HG02642 (cell line): Measurements from ENCODE around the gene CNTN1.

Experiments used
- ATAC-seq: cut with Tn5 transposase; IDR thresholded peaks from one replicate; pipeline ENCODE4 v1.9.1; 2021; ENCODE audit warnings: mild to moderate bottlenecking; ENCODE audit not compliant: unreplicated experiment, poor library complexity

The CNTN1 gene

DNA sequence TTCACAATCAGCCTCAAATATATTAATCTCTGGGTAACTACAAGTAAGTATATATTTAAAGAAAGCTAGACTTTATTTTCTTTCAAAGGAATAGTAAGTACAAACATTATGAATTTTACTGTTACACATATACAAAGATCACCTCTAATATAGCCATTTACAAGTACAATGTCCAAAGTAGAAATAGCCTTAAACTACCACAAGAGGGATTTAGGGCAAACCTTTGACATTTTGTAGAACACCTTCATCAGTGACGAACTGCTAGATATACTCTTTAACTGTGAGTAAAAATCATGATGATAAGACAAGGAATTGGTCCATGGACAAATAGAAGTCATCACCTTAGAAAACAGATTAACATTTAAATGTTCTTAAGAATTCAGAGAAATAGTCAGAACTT is 69.8 kb downstream of the CNTN1 start:
- no peak for ATAC-seq

- ATAC-seq, result no peak
Measured at GRCh38 chr12:40768125-40768864, 76.1 kb downstream of the CNTN1 start.

DNA sequence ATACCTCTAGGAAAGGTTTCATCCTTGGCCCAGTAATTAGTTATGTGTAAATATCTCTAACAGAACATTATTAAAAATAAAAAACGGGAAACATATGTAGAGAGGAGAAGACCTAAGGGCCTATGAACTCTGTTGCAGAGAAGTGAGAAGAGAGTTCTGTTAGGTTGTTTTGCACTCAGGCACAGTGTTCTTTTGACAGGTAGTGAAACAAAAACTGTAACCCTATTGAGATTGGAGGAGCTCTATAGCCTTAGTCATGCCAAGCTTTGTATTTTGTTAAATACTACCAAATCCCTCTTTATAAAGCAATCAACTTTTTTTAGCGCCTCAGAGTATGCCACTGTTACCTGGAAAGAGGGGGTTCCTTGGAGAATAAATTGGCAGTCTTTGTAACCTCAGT is 77.6 kb downstream of the CNTN1 start:
- no peak for ATAC-seq

GRCh38 chr12:40770781-40771180 is 78.5 kb downstream of the CNTN1 start:
- ATAC-seq, result no peak

GRCh38 chr12:40775661-40776060 is 83.4 kb downstream of the CNTN1 start:
- no peak for ATAC-seq

GRCh38 chr12:40784102-40784501 is 91.9 kb downstream of the CNTN1 start:
- no peak for ATAC-seq

GRCh38 chr12:40788276-40788675 is 96.0 kb downstream of the CNTN1 start:
- ATAC-seq, result no peak

GRCh38 chr12:40792792-40793386 is 100.7 kb downstream of the CNTN1 start:
- no peak for ATAC-seq

DNA sequence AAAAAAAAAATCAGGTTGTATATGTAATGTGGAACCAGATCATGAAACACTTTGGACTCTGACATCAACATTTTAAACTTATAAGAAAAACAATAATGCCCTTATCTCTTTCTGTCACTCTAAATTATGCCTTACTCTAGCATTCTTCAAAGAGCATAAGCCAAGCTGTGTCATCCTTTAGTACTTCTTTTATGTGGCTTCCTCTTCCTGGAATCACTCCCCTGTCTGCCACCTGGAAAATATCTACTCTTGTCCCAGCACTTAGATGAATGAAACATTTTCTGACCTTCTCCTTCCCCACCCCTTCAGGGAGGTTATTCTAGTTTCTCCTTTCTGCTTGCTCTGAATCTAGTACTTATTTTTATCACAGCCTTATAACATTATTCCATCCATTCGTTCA is 101.2 kb downstream of the CNTN1 start:
- no peak for ATAC-seq

- no peak for ATAC-seq
Measured at GRCh38 chr12:40794087-40794486, 101.8 kb downstream of the CNTN1 start.

DNA sequence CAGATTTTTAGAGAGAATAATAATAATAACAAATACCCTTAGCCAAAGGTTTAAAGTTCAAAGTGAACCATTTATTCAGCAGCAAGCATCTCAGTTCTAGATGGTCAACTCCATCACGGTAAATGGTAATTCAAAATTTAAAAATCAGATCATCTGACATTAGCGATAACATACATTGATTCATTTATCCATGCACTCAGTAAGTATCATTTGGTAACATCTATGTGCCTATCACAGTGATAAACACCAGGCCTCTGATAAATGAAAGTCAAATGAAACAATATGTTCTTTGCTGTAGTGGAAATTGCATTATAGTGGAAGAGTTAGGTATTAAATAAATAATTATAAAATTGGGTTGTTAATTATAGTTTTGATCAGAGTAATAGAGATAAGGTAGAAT is 108.8 kb downstream of the CNTN1 start:
- no peak for ATAC-seq

DNA sequence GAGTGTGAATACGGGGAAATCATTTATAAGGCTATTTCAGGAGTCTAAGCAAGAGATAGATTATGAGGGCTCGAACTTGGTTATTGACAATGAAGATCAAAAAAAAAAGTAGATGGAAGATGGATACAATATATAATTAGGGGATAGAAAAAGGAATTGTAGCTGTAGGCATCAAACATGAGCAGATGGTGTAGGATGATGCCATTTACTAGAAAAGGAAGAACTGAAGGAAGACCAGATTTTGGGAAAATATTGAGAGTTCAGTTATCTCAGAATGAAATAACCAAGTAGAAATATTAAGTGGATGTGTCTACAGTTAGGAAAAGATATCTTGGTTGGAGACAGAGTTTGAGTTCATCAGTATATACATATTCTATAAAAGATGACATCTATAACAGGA is 109.6 kb downstream of the CNTN1 start:
- ATAC-seq, result no peak

DNA sequence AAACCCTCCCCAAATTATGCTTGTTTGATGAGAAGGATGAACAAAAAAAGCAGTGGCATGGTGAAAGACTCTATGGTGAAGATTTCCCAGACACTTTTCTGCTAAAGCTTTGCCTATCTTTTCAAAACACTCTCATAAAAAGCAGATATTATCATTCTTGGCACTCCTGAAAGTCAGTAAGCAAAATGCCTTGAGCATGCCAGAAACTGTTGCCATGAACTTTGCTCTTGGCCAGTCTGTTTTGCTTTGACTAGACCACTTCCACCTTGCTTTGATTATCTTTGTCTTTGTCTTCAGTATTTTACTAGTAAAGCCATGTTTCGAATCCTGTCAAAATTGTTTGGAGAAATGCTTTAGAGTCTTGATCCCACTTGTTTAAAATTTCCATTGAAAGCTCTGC is 110.4 kb downstream of the CNTN1 start:
- no peak for ATAC-seq

DNA sequence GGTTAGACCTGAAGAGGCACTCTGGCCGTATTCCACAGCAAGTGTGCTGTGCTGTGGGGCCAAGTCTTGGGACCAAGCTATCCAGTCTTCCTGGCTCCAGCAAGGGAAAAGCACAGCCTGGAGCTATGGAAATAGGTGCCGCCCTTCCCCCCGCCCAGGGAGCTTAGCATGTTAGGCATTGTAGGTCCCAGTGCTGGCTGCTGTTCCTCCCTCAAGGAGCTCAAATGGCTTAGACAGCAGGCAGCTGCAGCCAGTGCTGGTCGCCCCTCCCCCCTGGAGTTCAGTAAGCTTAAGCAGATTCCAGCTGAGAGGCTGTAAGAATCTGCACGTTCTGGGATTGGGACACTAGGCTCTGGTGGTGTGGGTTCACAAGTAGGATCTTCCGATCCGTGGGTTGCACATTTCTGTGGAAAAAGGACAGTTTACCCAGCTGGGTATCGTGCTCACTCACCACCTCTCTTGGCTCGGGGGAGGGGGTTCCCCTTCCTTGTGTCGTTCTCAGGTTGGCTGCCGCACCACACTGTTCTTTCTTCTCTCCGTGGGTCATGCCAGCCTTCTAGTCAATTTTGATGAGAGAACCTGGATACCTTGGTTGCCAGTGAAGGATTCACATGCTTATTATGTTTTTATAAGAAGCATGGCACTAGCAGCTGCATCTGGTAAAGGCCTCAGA is 127.3 kb downstream of the CNTN1 start:
- ATAC-seq, result no peak

DNA sequence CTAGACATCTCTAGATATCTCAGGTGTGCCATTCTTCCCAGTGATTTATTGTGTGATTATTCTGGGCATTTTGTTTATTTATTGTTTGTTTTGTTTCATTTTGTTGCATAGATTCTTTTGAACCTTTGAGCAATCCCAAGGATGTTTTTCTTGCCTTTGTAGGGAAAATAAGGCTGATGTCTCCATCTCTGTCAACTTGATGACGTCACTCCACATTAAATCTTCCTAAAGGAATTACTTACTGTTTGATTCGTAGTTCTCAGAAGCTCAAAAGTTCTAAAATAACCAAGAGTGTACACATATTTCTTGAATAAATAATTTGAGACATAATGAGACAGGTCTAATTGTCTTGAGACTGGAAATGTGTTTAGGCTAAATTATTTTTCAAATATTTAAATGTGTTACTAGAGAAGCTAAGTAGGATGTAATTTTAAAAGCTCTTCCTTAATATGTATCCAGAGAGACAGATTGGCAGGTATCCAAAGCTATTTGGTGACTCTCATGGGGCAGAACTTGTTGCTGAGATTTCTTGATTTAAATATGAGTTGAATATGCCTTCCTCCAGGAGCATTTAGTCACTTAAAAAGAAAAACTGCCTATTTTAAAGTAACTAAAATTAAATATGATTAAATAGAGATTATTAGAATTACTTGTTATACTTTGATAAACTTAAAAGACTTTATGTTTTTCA is 128.7 kb downstream of the CNTN1 start:
- no peak for ATAC-seq

GRCh38 chr12:40825156-40825555 is 132.9 kb downstream of the CNTN1 start:
- no peak for ATAC-seq

GRCh38 chr12:40827683-40828592 is 135.7 kb downstream of the CNTN1 start:
- ATAC-seq, result no peak

GRCh38 chr12:40828593-40828990 is 136.4 kb downstream of the CNTN1 start:
- no peak for ATAC-seq

GRCh38 chr12:40829738-40830144 is 137.5 kb downstream of the CNTN1 start:
- ATAC-seq, result no peak

GRCh38 chr12:40831916-40832315 is 139.7 kb downstream of the CNTN1 start:
- ATAC-seq, result no peak
